Prostate gland (tissue), 2 donors: ENCODE measurements around the gene PRKG1. TPM values are rescaled to one million over a fixed set of nuclear protein-coding genes. Genes with fewer than 3 reads are reported as not detected.

Source experiments
- DNase-seq: peaks from one replicate; pipeline ENCODE4 v3.0.0-alpha.2; 2019; ENCODE audit warnings: low spot score
- H3K27ac ChIP-seq, 2 donors: fragments of 200-600 bp; sonication (generic); 2 replicates each; pipeline ENCODE4 v1.5.1; 2017 to 2019
- H3K27me3 ChIP-seq: fragments of 200-600 bp; sonication (generic); replicated peaks from 2 replicates; pipeline ENCODE4 v1.5.1; 2019; ENCODE audit not compliant: insufficient read depth
- H3K36me3 ChIP-seq, 2 donors: fragments of 200-600 bp; sonication (generic); 1 replicate in 1 of 2; 2 replicates in 1 of 2; pipeline versions ENCODE4 v1.5.1 to v1.8.1; 2017 to 2019
- H3K4me1 ChIP-seq: fragments of 200-600 bp; sonication (generic); replicated peaks from 2 replicates; pipeline ENCODE4 v1.5.1; 2019
- H3K4me3 ChIP-seq, 2 donors: fragments of 200-600 bp; sonication (generic); 2 replicates each; pipeline ENCODE4 v1.5.1; 2017 to 2019
- H3K9me3 ChIP-seq: fragments of 200-600 bp; sonication (generic); 2 replicates; pipeline ENCODE4 v1.5.1; 2017
- POLR2A ChIP-seq: fragments of 450-650 bp; IDR thresholded peaks from one replicate; pipeline ENCODE4 v1.6.1; 2016; ENCODE audit warnings: antibody characterized with exemption, mild to moderate bottlenecking
- POLR2AphosphoS5 ChIP-seq: sonication (generic); formaldehyde crosslinking; IDR thresholded peaks from one replicate; pipeline ENCODE4 v1.6.1; 2017; ENCODE audit warnings: antibody characterized with exemption
- WGBS: methylation state at CpG from one replicate; pipeline ENCODE4 v1.1.5; 2018; 5-methylcytosine and 5-hydroxymethylcytosine counted together
- intact Hi-C: fragments of 100-400 bp; cut with DNase I; formaldehyde crosslinking; loops from one replicate; pipeline ENCODE4 v1.14.2; 2022
- total RNA-seq, 2 donors: library from RNA; depleted of rRNA; stranded (reverse); fragments of >200 nt; gene quantifications; one replicate each; pipeline ENCODE4 v1.1.0, GENCODE V29; 2016
- TF ChIP-seq, protein P1 (sequence below), 4 experiments: fragments of 200-600 bp in 2 of 4; fragments of 450-650 bp in 2 of 4; sonication (generic) in 2 of 4; IDR thresholded peaks; 1 replicate in 3 of 4; 2 replicates in 1 of 4; pipeline ENCODE4 v1.5.1; 2016 to 2019; ENCODE audit warnings: antibody characterized with exemption in 4 of 4, mild to moderate bottlenecking in 2 of 4, moderate library complexity in 2 of 4

The PRKG1 gene
- total RNA-seq, 2 donors from 2014 or later, result 2.7 to 9.0 TPM

DNA sequence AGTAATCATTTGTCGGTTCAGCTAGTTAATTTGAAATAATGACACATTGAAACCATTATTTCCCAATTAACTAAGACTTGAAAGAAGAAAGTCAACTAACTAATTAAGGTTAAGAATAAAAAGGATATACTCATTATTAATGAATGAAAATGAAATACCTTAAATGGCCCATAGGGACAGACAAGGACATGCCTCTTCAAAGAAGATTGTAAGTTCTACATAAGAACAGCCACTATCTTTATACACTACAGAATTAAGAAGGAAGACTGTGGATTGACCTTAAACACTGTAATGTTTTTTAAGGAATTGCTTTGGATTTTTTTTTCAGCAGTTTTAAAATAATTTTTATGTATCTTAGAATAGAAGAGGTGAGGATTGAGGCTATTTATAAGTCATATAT lies 564.5 kb downstream of the PRKG1 start:
- H3K4me3 ChIP-seq, result no peak overlapping the region
- WGBS, result 96% methylated on average over 1 of the region's 1 CpG
- H3K9me3 ChIP-seq, result no peaks in the 10 kb centered on the region
- H3K27ac ChIP-seq, result no peak overlapping the region
- no peaks in the 10 kb centered on the region for H3K36me3 ChIP-seq
- TF ChIP-seq POLR2A, result no peak
- TF ChIP-seq, protein P1, sequence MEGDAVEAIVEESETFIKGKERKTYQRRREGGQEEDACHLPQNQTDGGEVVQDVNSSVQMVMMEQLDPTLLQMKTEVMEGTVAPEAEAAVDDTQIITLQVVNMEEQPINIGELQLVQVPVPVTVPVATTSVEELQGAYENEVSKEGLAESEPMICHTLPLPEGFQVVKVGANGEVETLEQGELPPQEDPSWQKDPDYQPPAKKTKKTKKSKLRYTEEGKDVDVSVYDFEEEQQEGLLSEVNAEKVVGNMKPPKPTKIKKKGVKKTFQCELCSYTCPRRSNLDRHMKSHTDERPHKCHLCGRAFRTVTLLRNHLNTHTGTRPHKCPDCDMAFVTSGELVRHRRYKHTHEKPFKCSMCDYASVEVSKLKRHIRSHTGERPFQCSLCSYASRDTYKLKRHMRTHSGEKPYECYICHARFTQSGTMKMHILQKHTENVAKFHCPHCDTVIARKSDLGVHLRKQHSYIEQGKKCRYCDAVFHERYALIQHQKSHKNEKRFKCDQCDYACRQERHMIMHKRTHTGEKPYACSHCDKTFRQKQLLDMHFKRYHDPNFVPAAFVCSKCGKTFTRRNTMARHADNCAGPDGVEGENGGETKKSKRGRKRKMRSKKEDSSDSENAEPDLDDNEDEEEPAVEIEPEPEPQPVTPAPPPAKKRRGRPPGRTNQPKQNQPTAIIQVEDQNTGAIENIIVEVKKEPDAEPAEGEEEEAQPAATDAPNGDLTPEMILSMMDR (IDR thresholded peaks at IDR 0.05), result no peak
- no peak for TF ChIP-seq POLR2AphosphoS5
- no peaks in the 10 kb centered on the region for H3K4me1 ChIP-seq
- DNase-seq, result no peak
- intact Hi-C loops, result no loop called here
- H3K27me3 ChIP-seq, result no peaks in the 10 kb centered on the region

DNA sequence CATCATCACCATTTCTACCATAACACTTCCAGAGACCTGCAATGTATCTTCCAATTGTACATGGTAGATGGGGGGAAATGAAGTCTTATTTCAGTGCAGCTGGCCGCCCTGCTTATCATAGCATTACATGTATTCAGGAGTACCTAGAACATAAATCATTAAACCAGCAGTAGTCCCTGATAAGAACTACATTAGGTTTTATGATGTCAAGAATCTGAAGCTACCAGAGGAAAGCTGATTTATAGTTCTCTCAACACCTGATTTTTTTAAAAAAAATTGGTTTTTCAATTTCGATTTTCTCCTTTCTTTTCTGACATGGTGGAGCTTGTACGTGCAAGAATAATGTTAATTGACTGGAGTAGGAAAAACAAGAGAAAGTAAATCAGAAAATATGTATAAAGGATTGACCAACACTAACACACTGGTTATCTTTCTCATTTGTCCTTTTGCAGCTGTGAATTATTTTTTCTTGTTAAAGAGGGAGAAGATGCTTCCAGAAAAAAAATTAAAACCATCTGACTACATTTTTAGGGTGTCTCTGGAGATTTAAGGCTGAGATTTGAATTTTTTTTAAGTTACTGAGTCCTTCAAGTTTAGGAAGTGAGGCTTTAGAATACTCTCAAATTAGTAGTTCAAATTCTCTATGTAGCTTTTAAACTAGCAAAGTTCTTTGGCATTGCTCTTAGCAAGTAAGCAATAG lies 566.0 kb downstream of the PRKG1 start:
- TF ChIP-seq, protein P1 (IDR thresholded peaks at IDR 0.05), result no peak
- TF ChIP-seq POLR2AphosphoS5 (no peak), POLR2A (no peak)
- no peaks in the 10 kb centered on the region for H3K4me1 ChIP-seq
- H3K27me3 ChIP-seq, result no peaks in the 10 kb centered on the region
- intact Hi-C loops, result no loop called here
- DNase-seq, result no peak
- no peaks in the 10 kb centered on the region for H3K36me3 ChIP-seq
- no peak overlapping the region for H3K27ac ChIP-seq
- H3K4me3 ChIP-seq, result no peak overlapping the region
- 86% methylated on average over 3 of the region's 3 CpGs for WGBS
- no peaks in the 10 kb centered on the region for H3K9me3 ChIP-seq

DNA sequence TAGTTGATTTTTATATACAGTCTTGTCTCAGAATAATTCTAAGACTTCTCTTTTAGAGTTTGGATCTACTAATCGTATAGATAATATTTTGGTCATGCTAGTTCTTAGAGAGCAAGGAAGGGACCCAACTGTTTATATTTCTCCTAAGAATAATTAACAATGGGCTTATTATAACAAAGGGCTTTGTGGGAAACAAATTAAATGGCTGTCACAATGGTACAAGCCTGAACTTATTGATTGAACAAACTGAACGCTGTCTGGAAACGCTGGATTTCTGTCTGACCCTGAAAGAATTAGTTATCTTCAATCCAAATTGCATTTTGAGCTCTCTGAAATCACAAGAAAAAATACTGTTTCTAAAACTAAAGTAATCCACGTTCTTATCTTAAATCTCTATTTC lies 568.3 kb downstream of the PRKG1 start:
- intact Hi-C loops, result no loop called here
- TF ChIP-seq POLR2A (no peak), POLR2AphosphoS5 (no peak)
- TF ChIP-seq, protein P1 (IDR thresholded peaks at IDR 0.05), result no peak
- H3K27ac ChIP-seq, result no peak overlapping the region
- no peak overlapping the region for H3K4me3 ChIP-seq
- 57% methylated on average over 4 of the region's 4 CpGs for WGBS
- H3K9me3 ChIP-seq, result no peaks in the 10 kb centered on the region
- H3K27me3 ChIP-seq, result no peaks in the 10 kb centered on the region
- no peaks in the 10 kb centered on the region for H3K4me1 ChIP-seq
- DNase-seq, result no peak
- no peaks in the 10 kb centered on the region for H3K36me3 ChIP-seq

DNA sequence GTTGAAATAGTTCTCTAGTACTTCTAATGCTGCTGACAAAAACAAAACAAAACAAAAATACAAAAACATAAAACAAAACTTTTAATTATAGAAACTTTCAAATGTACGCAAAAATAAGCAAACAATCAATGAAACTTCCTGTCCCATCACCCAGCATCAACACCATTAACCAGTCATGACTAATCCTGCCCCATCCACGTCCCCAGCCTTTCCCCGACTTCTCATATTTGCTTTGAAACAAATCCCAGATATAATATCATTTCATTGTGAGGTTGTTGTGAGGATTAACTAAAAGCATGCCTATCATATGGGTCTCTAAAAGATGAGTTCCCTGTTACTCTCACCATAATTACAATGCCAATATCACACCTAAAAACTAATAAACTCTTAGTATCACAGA lies 569.4 kb downstream of the PRKG1 start:
- no peaks in the 10 kb centered on the region for H3K9me3 ChIP-seq
- H3K36me3 ChIP-seq, result no peaks in the 10 kb centered on the region
- no peak for DNase-seq
- no peak for TF ChIP-seq POLR2A
- no peak for TF ChIP-seq POLR2AphosphoS5
- TF ChIP-seq, protein P1 (IDR thresholded peaks at IDR 0.05), result no peak
- no peak overlapping the region for H3K27ac ChIP-seq
- H3K4me3 ChIP-seq, result no peak overlapping the region
- no peaks in the 10 kb centered on the region for H3K27me3 ChIP-seq
- no peaks in the 10 kb centered on the region for H3K4me1 ChIP-seq
- intact Hi-C loops, result no loop called here
- WGBS, result 75% methylated on average over 3 of the region's 3 CpGs

DNA sequence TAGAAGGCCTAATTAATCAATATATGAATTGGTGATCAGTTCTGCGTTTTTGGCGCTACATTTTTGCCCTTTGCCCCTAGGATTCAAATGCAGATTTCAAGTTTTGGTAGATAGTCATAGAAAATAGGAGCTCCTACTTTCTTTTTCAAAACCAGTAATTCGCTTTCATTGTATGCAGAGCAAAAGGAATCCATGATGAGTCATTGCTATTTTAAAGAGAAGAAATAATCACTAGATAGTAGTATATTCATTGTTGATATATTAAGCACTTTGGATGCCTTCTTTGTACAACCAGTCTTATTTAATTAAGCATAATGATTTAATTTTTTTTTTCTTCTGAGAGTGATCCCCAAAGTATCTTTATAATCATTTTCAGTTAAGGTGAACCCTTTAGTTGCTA lies 574.8 kb downstream of the PRKG1 start:
- Histone ChIP-seq H3K4me3 (no peak overlapping the region), H3K27me3 (no peaks in the 10 kb centered on the region), H3K4me1 (no peaks in the 10 kb centered on the region), H3K27ac (no peak overlapping the region), H3K9me3 (no peaks in the 10 kb centered on the region), H3K36me3 (no peaks in the 10 kb centered on the region)
- TF ChIP-seq, protein P1 (IDR thresholded peaks at IDR 0.05), result no peak
- TF ChIP-seq POLR2AphosphoS5 (no peak), POLR2A (no peak)
- no peak for DNase-seq
- 95% methylated on average over 3 of the region's 3 CpGs for WGBS
- intact Hi-C loops, result no loop called here
